Hepatocyte (in vitro differentiated cells): ENCODE data around the gene STRN4. TPM values are rescaled to one million over a fixed set of nuclear protein-coding genes. Genes with fewer than 3 reads are reported as not detected.

Experiments used
- DNase-seq: peaks from one replicate; pipeline ENCODE4 v3.0.0-alpha.2; 2016; ENCODE audit warnings: low spot score
- H2AFZ ChIP-seq: fragments of 200-600 bp; sonication (generic); 2 replicates; pipeline ENCODE4 v1.6.0; 2016; ENCODE audit warnings: antibody characterized with exemption, mild to moderate bottlenecking
- H3K27ac ChIP-seq: fragments of 200-600 bp; sonication (generic); 2 replicates; pipeline ENCODE4 v1.5.1; 2016; ENCODE audit warnings: mild to moderate bottlenecking
- H3K27me3 ChIP-seq: fragments of 200-600 bp; sonication (generic); 2 replicates; pipeline ENCODE4 v1.6.1; 2016
- H3K36me3 ChIP-seq: fragments of 200-600 bp; sonication (generic); replicated peaks from 2 replicates; pipeline ENCODE4 v1.5.1; 2016; ENCODE audit warnings: low read depth; ENCODE audit not compliant: insufficient read depth
- H3K4me1 ChIP-seq: fragments of 200-600 bp; sonication (generic); 2 replicates; pipeline ENCODE4 v1.5.1; 2016; ENCODE audit warnings: mild to moderate bottlenecking, moderate library complexity; ENCODE audit not compliant: insufficient read depth
- H3K4me2 ChIP-seq: fragments of 200-600 bp; sonication (generic); 2 replicates; pipeline ENCODE4 v1.6.0; 2016
- H3K4me3 ChIP-seq: fragments of 200-600 bp; sonication (generic); 2 replicates; pipeline ENCODE4 v1.5.1; 2016; ENCODE audit warnings: mild to moderate bottlenecking
- H3K79me2 ChIP-seq: fragments of 200-600 bp; sonication (generic); 2 replicates; pipeline ENCODE4 v1.6.0; 2017; ENCODE audit warnings: mild to moderate bottlenecking
- H3K9me2 ChIP-seq: fragments of 200-600 bp; sonication (generic); replicated peaks from 2 replicates; pipeline ENCODE4 v1.6.0; 2017; ENCODE audit warnings: mild to moderate bottlenecking; ENCODE audit not compliant: insufficient read depth
- H3K9me3 ChIP-seq: fragments of 200-600 bp; sonication (generic); 2 replicates; pipeline ENCODE4 v1.5.1; 2016; ENCODE audit warnings: low read depth, mild to moderate bottlenecking
- H4K20me1 ChIP-seq: fragments of 200-600 bp; sonication (generic); 2 replicates; pipeline ENCODE4 v1.6.0; 2016; ENCODE audit warnings: mild to moderate bottlenecking; ENCODE audit not compliant: insufficient read depth, poor library complexity, severe bottlenecking
- CTCF ChIP-seq: fragments of 200-600 bp; sonication (generic); IDR thresholded peaks from 2 replicates; pipeline ENCODE4 v1.5.1; 2016; ENCODE audit warnings: antibody characterized with exemption, mild to moderate bottlenecking; ENCODE audit not compliant: poor library complexity
- EZH2 ChIP-seq: fragments of 200-600 bp; sonication (generic); IDR thresholded peaks from 2 replicates; pipeline ENCODE4 v1.6.1; 2016; ENCODE audit warnings: antibody characterized with exemption, mild to moderate bottlenecking, borderline replicate concordance
- EZH2phosphoT487 ChIP-seq: fragments of 200-600 bp; sonication (generic); IDR thresholded peaks from one replicate; pipeline ENCODE4 v1.6.1; 2018; ENCODE audit warnings: antibody characterized with exemption, mild to moderate bottlenecking, low read depth, moderate library complexity; ENCODE audit not compliant: unreplicated experiment, severe bottlenecking
- WGBS: methylation state at CpG from one replicate; pipeline ENCODE4 v1.1.6; 2016; ENCODE audit warnings: low lambda C conversion rate; ENCODE audit errors: missing lambda C conversion rate; 5-methylcytosine and 5-hydroxymethylcytosine counted together
- polyA plus RNA-seq: library from polyadenylated mRNA; unstranded; fragments of >200 nt; fragmentation: Nextera tagmentation; extraction: Ambion mirVana; gene quantifications from 2 replicates; pipeline ENCODE4 v1.2.1, GENCODE V29; 2016
- total RNA-seq: library from RNA; depleted of rRNA; stranded (reverse); fragments of >200 nt; gene quantifications from 2 replicates; pipeline ENCODE4 v1.2.3, GENCODE V29; 2014

Gene STRN4
- total and polyA plus RNA-seq, 2 experiments from 2014 or later: 63.7 to 64.1 TPM

- WGBS: 80% methylated on average over 14 of the region's 14 CpGs
Observed at GRCh38 chr19:46731007-46731501, 15.2 kb downstream of the STRN4 start.

GRCh38 chr19:46730595-46730994 lies 15.7 kb downstream of the STRN4 start:
- H3K27ac ChIP-seq: no peak overlapping the region
- no peaks in the 10 kb centered on the region for H3K9me3 ChIP-seq
- 97% methylated on average over 14 of the region's 14 CpGs for WGBS
- no peak for DNase-seq
- no peaks in the 10 kb centered on the region for H3K36me3 ChIP-seq
- H4K20me1 ChIP-seq: peaks cover 21% of the 10 kb centered on the region
- H3K4me3 ChIP-seq: no peak overlapping the region
- peaks cover 25% of the 10 kb centered on the region for H3K79me2 ChIP-seq
- no peak overlapping the region for H2AFZ ChIP-seq
- H3K9me2 ChIP-seq: no peaks in the 10 kb centered on the region
- no peak overlapping the region for H3K4me2 ChIP-seq
- TF ChIP-seq CTCF (no peak), EZH2 (no peak), EZH2phosphoT487 (no peak)
- H3K4me1 ChIP-seq: no peaks in the 10 kb centered on the region
- H3K27me3 ChIP-seq: no peaks in the 10 kb centered on the region

More at GRCh38 chr19:46731007-46731501, 15.2 kb downstream of the STRN4 start:
- no peak overlapping the region for H3K4me3 ChIP-seq
- H3K9me3 ChIP-seq: no peaks in the 10 kb centered on the region
- no peaks in the 10 kb centered on the region for H3K36me3 ChIP-seq
- H2AFZ ChIP-seq: no peak overlapping the region
- no peak for TF ChIP-seq EZH2phosphoT487
- no peak for TF ChIP-seq EZH2
- no peak for TF ChIP-seq CTCF
- no peaks in the 10 kb centered on the region for H3K4me1 ChIP-seq
- H3K4me2 ChIP-seq: no peak overlapping the region
- H3K9me2 ChIP-seq: no peaks in the 10 kb centered on the region
- peaks cover 30% of the 10 kb centered on the region for H3K79me2 ChIP-seq
- no peaks in the 10 kb centered on the region for H3K27me3 ChIP-seq
- no peak for DNase-seq
- peaks cover 24% of the 10 kb centered on the region for H4K20me1 ChIP-seq
- H3K27ac ChIP-seq: no peak overlapping the region

GRCh38 chr19:46730187-46730586 lies 16.1 kb downstream of the STRN4 start:
- Histone ChIP-seq H3K9me3 (no peaks in the 10 kb centered on the region), H3K4me1 (no peaks in the 10 kb centered on the region), H3K9me2 (no peaks in the 10 kb centered on the region), H4K20me1 (peaks cover 21% of the 10 kb centered on the region), H3K36me3 (no peaks in the 10 kb centered on the region), H3K27me3 (no peaks in the 10 kb centered on the region), H3K27ac (no peak overlapping the region), H3K4me2 (no peak overlapping the region), H3K4me3 (no peak overlapping the region), H2AFZ (no peak overlapping the region), H3K79me2 (peaks cover 21% of the 10 kb centered on the region)
- no peak for TF ChIP-seq EZH2phosphoT487
- no peak for TF ChIP-seq EZH2
- TF ChIP-seq CTCF: no peak
- DNase-seq: no peak
- WGBS: 97% methylated on average over 9 of the region's 9 CpGs

- H3K9me3 ChIP-seq: no peaks in the 10 kb centered on the region
- no peak overlapping the region for H3K4me2 ChIP-seq
- no peak for DNase-seq
- H3K9me2 ChIP-seq: no peaks in the 10 kb centered on the region
- H3K27me3 ChIP-seq: no peaks in the 10 kb centered on the region
- 94% methylated on average over 7 of the region's 7 CpGs for WGBS
- H4K20me1 ChIP-seq: peaks cover 21% of the 10 kb centered on the region
- TF ChIP-seq CTCF (no peak), EZH2phosphoT487 (no peak), EZH2 (no peak)
- H3K4me3 ChIP-seq: no peak overlapping the region
- peaks cover 17% of the 10 kb centered on the region for H3K79me2 ChIP-seq
- no peak overlapping the region for H3K27ac ChIP-seq
- H3K36me3 ChIP-seq: no peaks in the 10 kb centered on the region
- no peaks in the 10 kb centered on the region for H3K4me1 ChIP-seq
- H2AFZ ChIP-seq: no peak overlapping the region
Observed at GRCh38 chr19:46729696-46730095, 16.6 kb downstream of the STRN4 start.
